HUES48 (cell line): ENCODE data around the gene GIMAP1.

Experiments used
- H3K27ac ChIP-seq: one replicate; pipeline ENCODE4 v1.7.0; 2013; ENCODE audit warnings: low read depth, low read length, inconsistent platforms
- H3K27me3 ChIP-seq: 2 replicates; pipeline ENCODE4 v1.6.1; 2013; ENCODE audit warnings: mild to moderate bottlenecking, low read length; ENCODE audit not compliant: control insufficient read depth, insufficient read depth
- H3K36me3 ChIP-seq: 2 replicates; pipeline ENCODE4 v1.6.1; 2013; ENCODE audit warnings: low read length; ENCODE audit not compliant: control insufficient read depth, insufficient read depth
- H3K4me1 ChIP-seq: 2 replicates; pipeline ENCODE4 v1.6.1; 2013; ENCODE audit warnings: mild to moderate bottlenecking, low read length; ENCODE audit not compliant: control insufficient read depth, insufficient read depth
- H3K4me3 ChIP-seq: 2 replicates; pipeline ENCODE4 v1.5.1; 2013; ENCODE audit warnings: mild to moderate bottlenecking, low read depth, low read length
- H3K9ac ChIP-seq: 2 replicates; pipeline ENCODE4 v1.6.1; 2013; ENCODE audit warnings: mild to moderate bottlenecking, low read depth, low read length, moderate library complexity
- H3K9me3 ChIP-seq: 2 replicates; pipeline ENCODE4 v1.6.1; 2013; ENCODE audit warnings: low read length; ENCODE audit not compliant: control insufficient read depth, insufficient read depth

The GIMAP1 gene

GRCh38 chr7:150688630-150689029 lies 27.8 kb upstream of the GIMAP1 start:
- H3K4me1 ChIP-seq = no peaks in the 10 kb centered on the region
- H3K27ac ChIP-seq = no peak overlapping the region
- no peaks in the 10 kb centered on the region for H3K36me3 ChIP-seq
- H3K4me3 ChIP-seq = no peak overlapping the region
- no peak overlapping the region for H3K9ac ChIP-seq
- no peaks in the 10 kb centered on the region; the same call in 1 of the 2 replicates for H3K27me3 ChIP-seq
- H3K9me3 ChIP-seq = no peaks in the 10 kb centered on the region

- no peaks in the 10 kb centered on the region for H3K27me3 ChIP-seq
- no peak overlapping the region for H3K27ac ChIP-seq
Measured at GRCh38 chr7:150695654-150696053, 20.8 kb upstream of the GIMAP1 start.

GRCh38 chr7:150703209-150703608 lies 13.2 kb upstream of the GIMAP1 start:
- Histone ChIP-seq H3K27ac (no peak overlapping the region), H3K9ac (no peak overlapping the region), H3K27me3 (no peaks in the 10 kb centered on the region), H3K4me1 (no peaks in the 10 kb centered on the region), H3K36me3 (no peaks in the 10 kb centered on the region), H3K4me3 (no peak overlapping the region), H3K9me3 (peaks cover 38% of the 10 kb centered on the region)

More at GRCh38 chr7:150695654-150696053, 20.8 kb upstream of the GIMAP1 start:
- H3K4me3 ChIP-seq = no peak overlapping the region
- H3K9me3 ChIP-seq = peaks cover 11% of the 10 kb centered on the region; the same call in 1 of the 2 replicates
- no peak overlapping the region for H3K9ac ChIP-seq
- no peaks in the 10 kb centered on the region for H3K36me3 ChIP-seq
- no peaks in the 10 kb centered on the region for H3K4me1 ChIP-seq

GRCh38 chr7:150715293-150715692 lies 1.1 kb upstream of the GIMAP1 start:
- no peak overlapping the region for H3K4me3 ChIP-seq
- H3K36me3 ChIP-seq = no peaks in the 10 kb centered on the region
- no peak overlapping the region for H3K9ac ChIP-seq
- no peaks in the 10 kb centered on the region for H3K4me1 ChIP-seq
- H3K27ac ChIP-seq = no peak overlapping the region
- no peaks in the 10 kb centered on the region for H3K9me3 ChIP-seq
- H3K27me3 ChIP-seq = peaks cover 30% of the 10 kb centered on the region

- H3K27ac ChIP-seq = no peak overlapping the region
- no peaks in the 10 kb centered on the region for H3K4me1 ChIP-seq
- H3K9me3 ChIP-seq = no peaks in the 10 kb centered on the region
- H3K27me3 ChIP-seq = peaks cover 30% of the 10 kb centered on the region
- no peak overlapping the region for H3K9ac ChIP-seq
- no peaks in the 10 kb centered on the region for H3K36me3 ChIP-seq
- H3K4me3 ChIP-seq = no peak overlapping the region
Measured at GRCh38 chr7:150715738-150716137, 675 bp upstream of the GIMAP1 start.

- H3K4me3 ChIP-seq = no peak overlapping the region
- peaks cover 30% of the 10 kb centered on the region for H3K27me3 ChIP-seq
- no peaks in the 10 kb centered on the region for H3K4me1 ChIP-seq
- H3K9ac ChIP-seq = no peak overlapping the region
- no peaks in the 10 kb centered on the region for H3K9me3 ChIP-seq
- no peaks in the 10 kb centered on the region for H3K36me3 ChIP-seq
- no peak overlapping the region for H3K27ac ChIP-seq
Measured at GRCh38 chr7:150716939-150717338, 526 bp downstream of the GIMAP1 start.

GRCh38 chr7:150717814-150718420 lies 1.5 kb downstream of the GIMAP1 start:
- H3K36me3 ChIP-seq = no peaks in the 10 kb centered on the region
- H3K9me3 ChIP-seq = no peaks in the 10 kb centered on the region
- H3K27ac ChIP-seq = no peak overlapping the region
- H3K4me3 ChIP-seq = no peak overlapping the region
- H3K9ac ChIP-seq = no peak overlapping the region
- no peaks in the 10 kb centered on the region for H3K4me1 ChIP-seq
- H3K27me3 ChIP-seq = peaks cover 33% of the 10 kb centered on the region

GRCh38 chr7:150719436-150719835 lies 3.0 kb downstream of the GIMAP1 start:
- Histone ChIP-seq H3K4me3 (no peak overlapping the region), H3K9me3 (no peaks in the 10 kb centered on the region), H3K9ac (no peak overlapping the region), H3K4me1 (no peaks in the 10 kb centered on the region), H3K27ac (no peak overlapping the region), H3K27me3 (peaks cover 46% of the 10 kb centered on the region), H3K36me3 (no peaks in the 10 kb centered on the region)

- no peaks in the 10 kb centered on the region for H3K9me3 ChIP-seq
- no peak overlapping the region for H3K4me3 ChIP-seq
- no peaks in the 10 kb centered on the region for H3K4me1 ChIP-seq
- H3K27me3 ChIP-seq = peaks cover 43% of the 10 kb centered on the region
- no peaks in the 10 kb centered on the region for H3K36me3 ChIP-seq
- no peak overlapping the region for H3K27ac ChIP-seq
- no peak overlapping the region for H3K9ac ChIP-seq
Measured at GRCh38 chr7:150719960-150720891, 3.8 kb downstream of the GIMAP1 start.

GRCh38 chr7:150721970-150722373 lies 5.6 kb downstream of the GIMAP1 start:
- Histone ChIP-seq H3K27me3 (peaks cover 43% of the 10 kb centered on the region), H3K27ac (no peak overlapping the region), H3K4me1 (no peaks in the 10 kb centered on the region), H3K36me3 (no peaks in the 10 kb centered on the region), H3K9ac (no peak overlapping the region), H3K9me3 (no peaks in the 10 kb centered on the region), H3K4me3 (no peak overlapping the region)

GRCh38 chr7:150722431-150722931 lies 6.1 kb downstream of the GIMAP1 start:
- no peak overlapping the region for H3K9ac ChIP-seq
- H3K27ac ChIP-seq = no peak overlapping the region
- no peaks in the 10 kb centered on the region for H3K9me3 ChIP-seq
- H3K4me3 ChIP-seq = no peak overlapping the region
- H3K27me3 ChIP-seq = peaks cover 48% of the 10 kb centered on the region
- H3K36me3 ChIP-seq = no peaks in the 10 kb centered on the region
- H3K4me1 ChIP-seq = no peaks in the 10 kb centered on the region
